AG20443 (cell line): Measurements from ENCODE around the gene MLKL.
"Not testable (repeated sequence)": the region's sequence is repeated elsewhere in the genome, so short reads cannot be mapped to it uniquely, and the experiment has no call there.

Source experiments
- DNase-seq: peaks from one replicate; pipeline ENCODE4 v3.0.0; 2012; ENCODE audit warnings: low spot score, mixed read lengths

MLKL gene

DNA sequence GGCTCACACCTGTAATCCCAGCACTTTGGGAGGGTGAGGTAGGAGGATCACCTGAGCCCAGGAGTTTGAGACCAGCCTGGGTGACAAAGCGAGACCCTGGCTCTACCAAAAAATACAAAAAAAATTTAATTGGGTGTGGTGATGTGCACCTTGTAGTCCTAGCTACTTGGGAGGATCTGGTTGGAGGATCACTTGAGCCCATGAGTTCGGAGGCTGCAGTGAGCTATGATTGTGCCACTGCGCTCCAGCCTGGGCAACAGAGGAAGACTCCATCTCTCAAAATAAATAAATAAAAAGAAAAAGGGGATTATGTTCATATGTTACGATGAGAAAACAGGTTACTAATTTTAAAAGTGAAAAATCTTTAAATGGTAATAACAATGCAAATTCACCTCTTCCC is 996 bp downstream of the MLKL start:
- no peak for DNase-seq

- no peak for DNase-seq
Observed at GRCh38 chr16:74698222-74698621, 2.4 kb downstream of the MLKL start.

DNA sequence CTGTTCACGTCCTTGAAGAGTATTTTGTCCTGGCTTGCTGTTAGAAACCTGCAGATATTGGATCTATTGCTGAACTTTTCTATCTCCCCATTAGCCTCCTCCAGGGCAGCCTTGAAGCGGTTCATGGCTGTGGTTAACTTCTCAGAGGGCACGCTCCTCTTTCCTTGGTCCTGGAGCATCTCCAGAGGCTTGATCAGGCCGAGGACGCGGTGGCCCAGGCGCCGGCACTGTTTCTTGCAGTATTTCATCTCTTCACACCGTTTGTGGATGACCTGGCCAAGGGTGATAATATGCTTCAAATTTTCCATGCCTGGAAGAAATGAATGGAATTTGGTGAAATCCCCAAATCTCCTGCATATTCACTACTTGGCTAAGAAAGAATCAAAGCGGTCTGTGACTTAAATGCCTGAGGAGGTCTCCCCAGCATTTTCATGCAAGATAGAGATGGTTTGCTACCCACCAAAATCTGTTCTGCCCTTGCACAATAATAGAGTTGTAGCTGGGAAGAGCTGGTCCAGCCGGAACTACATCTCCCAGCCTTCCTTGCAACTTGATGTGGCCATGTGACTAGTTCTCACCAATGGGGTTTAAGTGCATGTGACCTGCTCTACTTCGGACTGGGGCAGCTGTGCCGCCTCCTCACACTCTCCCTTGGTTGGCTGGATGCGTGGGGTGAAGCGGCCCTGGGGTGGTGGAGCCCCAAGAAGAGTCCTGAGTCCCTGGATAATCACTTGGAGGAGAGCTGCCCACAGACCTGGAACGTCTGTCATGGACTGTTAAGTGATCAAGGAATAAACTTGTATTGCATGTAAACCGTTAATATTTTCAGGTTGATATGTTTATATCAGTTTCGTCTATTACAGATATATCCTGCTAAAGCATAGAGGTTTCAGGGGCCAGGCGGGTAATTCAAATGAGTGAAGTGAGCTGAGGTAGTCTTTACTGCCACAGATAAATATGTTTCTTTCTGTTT is 4.9 kb downstream of the MLKL start:
- DNase-seq, result peak; percentile 95

DNA sequence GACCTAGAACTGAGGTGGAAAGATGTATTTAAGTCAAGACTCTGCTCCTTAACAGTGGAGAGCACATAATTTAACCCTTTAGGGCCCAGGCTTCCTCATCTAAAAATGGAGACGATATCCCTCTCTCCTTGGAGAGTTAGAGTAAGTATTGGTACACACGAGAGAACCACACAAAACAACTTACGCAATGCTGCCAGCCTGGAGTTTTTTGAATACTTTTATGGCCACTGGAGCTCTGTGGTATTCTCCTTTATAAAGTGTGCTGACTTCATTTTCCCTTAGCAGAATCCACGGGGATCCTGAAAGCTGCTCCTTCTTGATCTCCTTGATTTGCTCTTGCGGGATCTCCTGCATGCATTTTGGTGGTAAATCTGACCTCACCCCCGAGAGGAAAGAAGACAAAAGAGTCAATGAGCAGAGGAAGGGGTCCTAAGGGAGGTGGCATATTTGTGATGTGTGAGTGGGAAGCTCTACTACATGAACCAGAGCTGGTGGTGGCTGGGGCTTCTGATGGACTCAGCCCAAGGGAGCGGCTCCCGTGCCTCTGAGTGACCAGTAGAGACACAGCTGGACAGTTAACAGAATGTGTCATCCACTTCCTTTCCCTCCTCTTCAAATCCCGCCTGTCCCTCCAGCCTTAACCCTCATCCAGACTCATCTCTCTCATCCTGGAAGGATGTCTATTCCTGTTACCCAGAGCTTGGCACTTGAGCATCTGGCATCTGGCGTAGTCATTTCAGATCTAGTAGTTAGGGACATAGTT is 9.4 kb downstream of the MLKL start:
- peak; percentile 78 for DNase-seq

- no peak for DNase-seq
Observed at GRCh38 chr16:74682556-74682955, 18.1 kb downstream of the MLKL start.

DNA sequence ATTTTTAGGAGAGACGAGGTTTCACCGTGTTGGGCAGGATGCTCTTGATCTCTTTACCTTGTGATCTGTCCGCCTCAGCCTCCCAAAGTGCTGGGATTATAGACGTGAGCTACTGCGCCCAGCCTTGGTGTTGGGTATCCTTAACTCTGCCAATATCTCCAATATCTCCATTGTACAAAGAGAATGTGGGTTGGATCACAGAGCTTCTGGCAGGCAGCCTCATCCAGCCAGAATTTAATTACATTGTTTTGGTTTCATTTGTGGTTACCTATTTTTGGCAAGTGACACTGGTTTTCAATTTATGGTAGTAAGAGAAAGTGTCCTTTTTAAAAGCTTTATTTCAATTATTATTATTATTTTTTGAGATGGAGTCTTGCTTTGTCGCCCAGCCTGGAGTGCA is 20.0 kb downstream of the MLKL start:
- no peak for DNase-seq

GRCh38 chr16:74679983-74680382 is 20.7 kb downstream of the MLKL start:
- DNase-seq, result no peak

DNA sequence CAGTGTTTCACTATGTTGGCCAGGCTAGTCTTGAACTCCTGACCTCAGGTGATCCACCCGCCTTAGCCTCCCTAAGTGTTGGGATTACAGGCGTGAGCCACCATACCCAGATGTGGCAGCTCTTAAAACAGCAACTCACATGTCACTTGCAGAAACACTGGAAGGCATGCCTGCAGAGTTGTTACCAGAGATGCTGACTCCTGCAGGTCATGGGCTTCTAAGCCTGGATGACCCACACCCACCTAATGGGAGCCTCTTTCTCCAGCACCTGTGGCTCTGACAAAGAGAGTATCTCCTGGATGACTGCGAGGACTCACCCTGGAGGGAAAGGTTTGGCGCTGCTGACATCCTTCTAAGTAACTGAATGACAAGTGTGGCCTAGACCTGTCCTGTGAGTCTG is 22.8 kb downstream of the MLKL start:
- DNase-seq, result no peak

DNA sequence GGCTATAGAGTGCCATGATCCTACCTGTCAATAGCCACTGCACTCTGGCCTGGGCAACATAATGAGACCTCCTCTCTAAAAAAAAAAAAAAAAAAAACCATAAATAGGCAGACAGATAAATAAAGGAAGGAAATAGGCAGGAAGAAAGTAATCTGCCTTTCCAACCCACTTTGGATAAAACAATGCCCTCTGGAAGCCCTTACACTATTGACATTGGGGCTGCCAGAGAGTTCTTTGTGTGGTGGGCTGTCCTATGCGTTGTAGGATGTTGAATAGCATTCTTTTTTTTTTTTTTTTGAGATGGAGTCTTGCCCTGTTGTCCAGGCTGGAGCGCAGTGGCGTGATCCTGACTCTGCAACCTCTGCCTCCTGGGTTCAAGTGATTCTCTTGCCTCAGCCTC is 26.8 kb downstream of the MLKL start:
- no peak for DNase-seq

DNA sequence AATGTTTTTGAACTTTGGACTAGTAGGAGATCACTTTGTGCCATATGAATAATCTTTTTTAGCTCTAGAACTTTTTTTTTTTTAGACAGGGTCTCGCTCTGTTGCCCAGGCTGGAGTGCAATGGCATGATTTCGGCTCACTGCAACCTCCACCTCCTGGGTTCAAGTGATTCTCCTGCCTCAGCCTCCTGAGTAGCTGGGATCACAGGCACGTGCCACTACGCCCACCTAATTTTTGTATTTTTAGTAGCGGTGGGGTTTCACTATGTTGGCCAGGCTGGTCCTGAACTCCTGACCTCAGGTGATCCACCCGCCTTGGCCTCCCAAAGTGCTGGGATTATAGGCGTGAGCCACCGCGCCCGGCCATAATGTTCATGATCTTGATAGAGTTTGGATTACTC is 31.8 kb downstream of the MLKL start:
- DNase-seq, result not testable (repeated sequence)

- peak; percentile 40 for DNase-seq
Observed at GRCh38 chr16:74667255-74667700, 33.4 kb downstream of the MLKL start.

GRCh38 chr16:74666425-74667254 is 34.0 kb downstream of the MLKL start, which contains the start of gene RFWD3:
Gene RFWD3, minus strand, starts transcription at chr16:74666877. Its CDS starts 5,428 bp downstream, at chr16:74661449.
- DNase-seq, result peak; percentile 99

GRCh38 chr16:74666010-74666421 is 34.6 kb downstream of the MLKL start:
- DNase-seq, result no peak

- DNase-seq, result no peak
Observed at GRCh38 chr16:74661064-74661463, 39.6 kb downstream of the MLKL start.

DNA sequence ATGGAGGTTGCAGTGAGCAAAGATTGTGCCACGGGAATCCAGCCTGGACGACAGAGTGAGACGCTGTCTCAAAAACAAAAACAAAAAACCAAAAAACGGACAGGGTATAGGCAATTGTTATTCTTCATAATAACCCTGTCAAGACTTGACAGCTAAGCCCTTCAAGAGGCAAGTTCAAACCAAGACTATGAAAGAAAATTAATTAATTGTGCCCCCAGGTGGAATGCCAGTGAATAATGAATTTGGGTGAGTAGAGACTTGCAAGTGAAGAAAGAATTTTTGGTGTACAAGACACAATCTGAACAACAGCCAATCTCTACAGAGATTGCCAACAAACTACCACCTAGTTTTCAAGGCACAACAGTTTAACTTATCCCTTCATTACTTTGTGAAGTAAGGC is 40.3 kb downstream of the MLKL start:
- DNase-seq, result no peak

DNA sequence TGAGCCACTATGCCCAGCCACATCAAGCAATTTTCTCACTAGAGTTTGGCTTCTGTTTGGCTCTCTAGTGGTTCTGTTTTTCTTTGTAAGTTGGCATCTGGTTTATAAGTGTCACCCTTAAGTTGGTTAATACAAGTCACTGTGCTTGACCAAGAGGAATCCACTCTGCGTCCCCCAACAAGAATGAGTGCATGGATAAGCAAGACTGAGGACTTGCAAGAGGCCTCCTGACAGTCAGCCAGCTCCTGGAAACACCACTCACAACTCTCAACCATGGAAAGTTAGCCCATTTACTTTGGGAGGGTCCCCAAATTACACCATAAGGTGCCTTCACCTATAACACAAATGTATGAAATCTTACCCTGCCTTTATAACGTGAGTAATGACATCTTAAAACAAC is 41.6 kb downstream of the MLKL start:
- no peak for DNase-seq

DNA sequence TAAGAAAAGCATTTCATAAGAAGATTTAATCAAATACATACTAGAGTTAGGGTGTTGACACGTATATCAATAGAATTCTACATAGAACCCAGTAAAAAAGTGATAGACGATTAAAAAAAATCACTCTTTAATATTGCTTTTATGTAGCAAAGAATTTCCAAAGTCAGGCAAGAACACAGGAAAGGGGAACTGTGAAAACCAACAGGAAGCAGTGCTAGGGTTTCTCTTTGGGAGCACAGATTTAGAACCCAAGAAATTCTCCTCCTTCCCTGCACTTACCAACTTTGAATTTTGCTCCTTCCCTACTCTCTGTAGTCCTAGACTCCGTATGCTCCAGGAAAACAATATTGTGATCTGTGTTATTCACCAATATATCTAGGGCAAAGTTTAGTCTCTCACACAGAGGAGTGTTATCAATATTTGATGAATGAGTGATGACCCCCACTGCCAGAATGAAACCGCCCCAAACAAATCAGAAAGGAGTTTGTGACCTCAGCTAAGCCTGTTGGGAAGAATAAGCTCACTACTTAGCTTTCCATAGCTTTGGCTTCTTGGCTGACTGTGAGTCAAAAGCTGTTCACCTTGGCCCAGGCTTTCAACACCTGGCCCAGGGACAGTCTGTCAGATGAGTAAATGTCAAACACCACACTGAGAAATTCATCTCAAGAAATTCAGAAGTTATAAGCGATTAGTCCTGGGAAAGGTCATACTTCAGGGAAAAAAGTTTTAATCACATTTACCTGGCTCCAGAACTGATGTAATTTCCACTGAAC is 42.6 kb downstream of the MLKL start:
- no peak for DNase-seq

- DNase-seq, result no peak
Observed at GRCh38 chr16:74654536-74655050, 46.1 kb downstream of the MLKL start.

DNA sequence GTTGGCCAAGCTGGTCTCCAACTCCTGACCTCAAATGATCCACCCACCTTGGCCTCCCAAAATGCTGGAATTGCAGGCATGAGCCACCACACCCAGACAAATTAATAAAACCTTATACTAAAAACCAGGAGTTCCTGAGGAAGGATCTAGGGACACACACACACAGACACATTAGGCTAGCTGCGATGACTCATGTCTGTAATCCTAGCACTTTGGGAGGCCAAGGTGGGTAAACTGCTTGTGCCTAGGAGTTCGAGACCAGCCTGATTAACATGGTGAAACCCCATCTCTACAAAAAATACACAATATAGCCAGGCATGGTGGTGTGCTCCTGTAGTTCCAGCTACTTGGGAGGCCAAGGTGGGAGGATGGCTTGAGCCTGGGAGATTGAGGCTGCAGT is 47.8 kb downstream of the MLKL start:
- not testable (repeated sequence) for DNase-seq

GRCh38 chr16:74652249-74652648 is 48.4 kb downstream of the MLKL start:
- no peak for DNase-seq

DNA sequence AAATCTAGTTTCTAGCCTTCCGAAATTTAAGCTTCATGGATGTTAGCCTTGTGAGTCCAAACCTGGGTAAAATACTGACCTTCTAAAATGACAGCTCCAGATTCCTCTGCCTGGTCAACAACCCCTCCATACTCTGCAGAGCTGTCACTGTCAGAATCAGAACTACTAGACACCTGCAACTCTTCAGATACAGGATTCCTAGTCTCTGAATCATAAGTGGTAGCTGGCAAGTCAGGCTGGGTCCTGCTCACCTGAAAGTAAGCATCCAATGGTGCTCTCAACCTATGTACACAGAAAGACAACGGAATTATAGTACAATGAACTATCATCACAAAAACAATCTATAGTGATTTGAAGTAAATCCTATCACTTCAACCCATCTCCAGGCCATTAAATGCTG is 48.8 kb downstream of the MLKL start:
- DNase-seq, result no peak
